Measurements from ENCODE around the gene MYCN.
"Not testable (repeated sequence)": the region's sequence is repeated elsewhere in the genome, so short reads cannot be mapped to it uniquely, and the experiment has no call there.

MYCN gene

GRCh38 chr2:15908371-15908770 is 32.0 kb upstream of the MYCN start:
- DNase-seq = no peak

- no peak for DNase-seq
Measured at GRCh38 chr2:15909157-15909556, 31.2 kb upstream of the MYCN start.

GRCh38 chr2:15909736-15910135 is 30.6 kb upstream of the MYCN start:
- DNase-seq = no peak

GRCh38 chr2:15911270-15911669 is 29.1 kb upstream of the MYCN start:
- not testable (repeated sequence) for DNase-seq

GRCh38 chr2:15911686-15912085 is 28.7 kb upstream of the MYCN start:
- DNase-seq = no peak

- DNase-seq = no peak
Measured at GRCh38 chr2:15912203-15912602, 28.1 kb upstream of the MYCN start.

- DNase-seq = no peak
Measured at GRCh38 chr2:15913146-15913545, 27.2 kb upstream of the MYCN start.

GRCh38 chr2:15914596-15915385 is 25.6 kb upstream of the MYCN start:
- DNase-seq = no peak

- DNase-seq = not testable (repeated sequence)
Measured at GRCh38 chr2:15915546-15915945, 24.8 kb upstream of the MYCN start.

- no peak for DNase-seq
Measured at GRCh38 chr2:15916336-15916735, 24.0 kb upstream of the MYCN start.

- no peak for DNase-seq
Measured at GRCh38 chr2:15918761-15919356, 21.5 kb upstream of the MYCN start.

- no peak for DNase-seq
Measured at GRCh38 chr2:15919716-15920434, 20.5 kb upstream of the MYCN start.

GRCh38 chr2:15920696-15921095 is 19.7 kb upstream of the MYCN start:
- DNase-seq = no peak

- no peak for DNase-seq
Measured at GRCh38 chr2:15923597-15923996, 16.8 kb upstream of the MYCN start.

- DNase-seq = no peak
Measured at GRCh38 chr2:15925819-15926218, 14.5 kb upstream of the MYCN start.

GRCh38 chr2:15926252-15926651 is 14.1 kb upstream of the MYCN start:
- DNase-seq = no peak

- DNase-seq = no peak
Measured at GRCh38 chr2:15927551-15928218, 12.7 kb upstream of the MYCN start.

- not testable (repeated sequence) for DNase-seq
Measured at GRCh38 chr2:15929008-15929407, 11.3 kb upstream of the MYCN start.

GRCh38 chr2:15929861-15930260 is 10.5 kb upstream of the MYCN start:
- DNase-seq = no peak

GRCh38 chr2:15930589-15931318 is 9.6 kb upstream of the MYCN start:
- no peak for DNase-seq

GRCh38 chr2:15931319-15931890 is 8.9 kb upstream of the MYCN start:
- no peak for DNase-seq

- DNase-seq = no peak
Measured at GRCh38 chr2:15931950-15932349, 8.4 kb upstream of the MYCN start.
